ENCODE data around the gene RBM6. TPM values are rescaled to one million over a fixed set of nuclear protein-coding genes. Genes with fewer than 3 reads are reported as not detected.

Gene RBM6
- total RNA-seq, 1 experiment from 2014 or later: 74.1 TPM

DNA sequence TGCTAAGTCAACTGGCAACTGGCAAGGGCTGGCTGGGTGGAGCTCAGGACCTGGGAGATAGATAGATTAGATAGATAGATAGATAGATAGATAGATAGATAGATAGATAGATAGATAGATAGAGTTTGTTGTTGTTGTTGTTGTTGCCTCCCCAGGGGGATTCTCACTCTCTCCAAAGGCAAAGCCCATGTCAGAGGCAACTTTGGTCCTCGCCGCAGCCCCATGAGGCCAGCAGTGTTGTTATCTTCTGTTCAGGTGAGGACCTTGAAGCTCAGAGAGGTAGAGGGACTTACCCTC, 28.9 kb upstream of the RBM6 start:
- Mint-ChIP-seq H3K9me3 (ENCODE audit: unreplicated experiment) (no peaks in the 10 kb centered on the region), H3K4me3 (ENCODE audit: unreplicated experiment) (no peak overlapping the region), H3K27ac (ENCODE audit: unreplicated experiment) (no peak overlapping the region), H3K36me3 (ENCODE audit: insufficient read depth, unreplicated experiment) (no peaks in the 10 kb centered on the region), H3K4me1 (ENCODE audit: low read depth, unreplicated experiment) (peaks cover 1% of the 10 kb centered on the region), H3K27me3 (ENCODE audit: insufficient read depth, unreplicated experiment) (no peaks in the 10 kb centered on the region)
- intact Hi-C loops (cut with micrococcal nuclease; ENCODE audit: unreplicated experiment): no loop called here
- CTCF ChIA-PET: interaction anchor here (1.6 kb wide), 1 partner anchor 69 kb away, joined by 4 read pairs; no protein-coding TSS in a partner anchor
- H3K4me1 ChIP-seq: peaks cover 29% of the 10 kb centered on the region
- H3K36me3 ChIP-seq (ENCODE audit: control insufficient read depth, insufficient read depth, low read length): no peaks in the 10 kb centered on the region
- no peak overlapping the region for H3K4me3 ChIP-seq (ENCODE audit: low read depth, low read length)
- TF ChIP-seq, protein P1, sequence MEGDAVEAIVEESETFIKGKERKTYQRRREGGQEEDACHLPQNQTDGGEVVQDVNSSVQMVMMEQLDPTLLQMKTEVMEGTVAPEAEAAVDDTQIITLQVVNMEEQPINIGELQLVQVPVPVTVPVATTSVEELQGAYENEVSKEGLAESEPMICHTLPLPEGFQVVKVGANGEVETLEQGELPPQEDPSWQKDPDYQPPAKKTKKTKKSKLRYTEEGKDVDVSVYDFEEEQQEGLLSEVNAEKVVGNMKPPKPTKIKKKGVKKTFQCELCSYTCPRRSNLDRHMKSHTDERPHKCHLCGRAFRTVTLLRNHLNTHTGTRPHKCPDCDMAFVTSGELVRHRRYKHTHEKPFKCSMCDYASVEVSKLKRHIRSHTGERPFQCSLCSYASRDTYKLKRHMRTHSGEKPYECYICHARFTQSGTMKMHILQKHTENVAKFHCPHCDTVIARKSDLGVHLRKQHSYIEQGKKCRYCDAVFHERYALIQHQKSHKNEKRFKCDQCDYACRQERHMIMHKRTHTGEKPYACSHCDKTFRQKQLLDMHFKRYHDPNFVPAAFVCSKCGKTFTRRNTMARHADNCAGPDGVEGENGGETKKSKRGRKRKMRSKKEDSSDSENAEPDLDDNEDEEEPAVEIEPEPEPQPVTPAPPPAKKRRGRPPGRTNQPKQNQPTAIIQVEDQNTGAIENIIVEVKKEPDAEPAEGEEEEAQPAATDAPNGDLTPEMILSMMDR (IDR thresholded peaks at IDR 0.05; ENCODE audit: insufficient read depth in 1 of 2, low read depth in 1 of 2, low read length in 1 of 2, severe bottlenecking in 1 of 2, unreplicated experiment in 1 of 2): no peak
- DNase-seq: no peak
- BruUV-seq (replicated peaks): no TSS peak
- H3K27me3 ChIP-seq (replicated peaks; ENCODE audit: control insufficient read depth, insufficient read depth, low read length): no peaks in the 10 kb centered on the region
- no peaks in the 10 kb centered on the region for H3K9me3 ChIP-seq
- POLR2A ChIA-PET: no interaction called here

DNA sequence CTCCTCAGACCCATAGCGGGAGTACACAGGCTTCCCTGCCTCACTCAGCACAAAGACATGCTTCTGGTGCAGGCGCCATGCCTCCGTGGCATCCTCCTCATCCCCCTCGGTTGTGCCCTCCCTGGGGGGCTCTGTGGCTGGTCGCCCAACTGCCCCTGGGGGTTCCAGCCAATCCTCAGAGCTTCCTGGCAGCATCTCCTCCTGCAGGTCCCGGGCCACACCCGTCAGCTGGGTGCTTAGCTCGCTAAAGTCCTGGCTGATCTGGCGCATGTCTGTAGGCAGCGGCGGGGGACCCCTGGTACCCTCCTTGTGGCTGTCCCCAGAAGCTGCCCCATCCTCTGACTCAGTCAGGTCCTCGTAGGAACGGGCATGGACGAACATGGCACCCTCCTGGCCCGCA, 28.3 kb upstream of the RBM6 start:
- no TSS peak for BruUV-seq (replicated peaks)
- no peaks in the 10 kb centered on the region for H3K4me1 Mint-ChIP-seq (ENCODE audit: low read depth, unreplicated experiment)
- Histone ChIP-seq H3K4me1 (peaks cover 24% of the 10 kb centered on the region), H3K9me3 (no peaks in the 10 kb centered on the region), H3K36me3 (ENCODE audit: control insufficient read depth, insufficient read depth, low read length) (no peaks in the 10 kb centered on the region), H3K4me3 (ENCODE audit: low read depth, low read length) (no peak overlapping the region), H3K27me3 (replicated peaks; ENCODE audit: control insufficient read depth, insufficient read depth, low read length) (no peaks in the 10 kb centered on the region)
- H3K36me3 Mint-ChIP-seq (ENCODE audit: insufficient read depth, unreplicated experiment): no peaks in the 10 kb centered on the region
- TF ChIP-seq, protein P1 (IDR thresholded peaks at IDR 0.05; ENCODE audit: insufficient read depth in 1 of 2, low read depth in 1 of 2, low read length in 1 of 2, severe bottlenecking in 1 of 2, unreplicated experiment in 1 of 2): no peak
- H3K4me3 Mint-ChIP-seq (ENCODE audit: unreplicated experiment): no peak overlapping the region
- no peaks in the 10 kb centered on the region for H3K9me3 Mint-ChIP-seq (ENCODE audit: unreplicated experiment)
- POLR2A ChIA-PET: no interaction called here
- H3K27me3 Mint-ChIP-seq (ENCODE audit: insufficient read depth, unreplicated experiment): no peaks in the 10 kb centered on the region
- CTCF ChIA-PET: interaction anchor here (1.6 kb wide), 1 partner anchor 70 kb away, joined by 4 read pairs; no protein-coding TSS in a partner anchor
- H3K27ac Mint-ChIP-seq (ENCODE audit: unreplicated experiment): no peak overlapping the region
- DNase-seq: no peak
- intact Hi-C loops (cut with micrococcal nuclease; ENCODE audit: unreplicated experiment): no loop called here

DNA sequence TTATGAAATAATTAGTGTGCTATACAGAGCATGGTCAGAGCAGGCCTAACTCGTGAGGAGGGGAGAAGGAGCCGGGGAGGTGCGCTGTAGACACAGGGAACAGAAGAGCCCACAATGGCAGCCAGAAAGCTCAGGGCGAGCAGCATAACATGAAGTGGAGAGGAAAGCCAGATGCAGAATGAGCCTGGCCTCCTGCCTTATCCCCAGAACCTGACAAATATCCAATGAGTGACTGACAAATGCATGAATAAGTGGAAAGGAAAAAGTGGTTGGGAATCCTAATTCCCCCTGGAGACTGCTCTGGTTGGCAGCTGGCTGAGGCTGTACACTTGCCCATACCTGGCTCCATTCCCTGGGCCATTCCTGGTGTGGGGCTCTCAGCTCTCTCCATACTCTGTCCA, 27.1 kb upstream of the RBM6 start:
- POLR2A ChIA-PET: no interaction called here
- Histone ChIP-seq H3K9me3 (no peaks in the 10 kb centered on the region), H3K27me3 (replicated peaks; ENCODE audit: control insufficient read depth, insufficient read depth, low read length) (no peaks in the 10 kb centered on the region), H3K4me1 (peaks cover 23% of the 10 kb centered on the region), H3K4me3 (ENCODE audit: low read depth, low read length) (no peak overlapping the region), H3K36me3 (ENCODE audit: control insufficient read depth, insufficient read depth, low read length) (no peaks in the 10 kb centered on the region)
- no peak for DNase-seq
- H3K36me3 Mint-ChIP-seq (ENCODE audit: insufficient read depth, unreplicated experiment): no peaks in the 10 kb centered on the region
- H3K4me3 Mint-ChIP-seq (ENCODE audit: unreplicated experiment): no peak overlapping the region
- no peaks in the 10 kb centered on the region for H3K27me3 Mint-ChIP-seq (ENCODE audit: insufficient read depth, unreplicated experiment)
- H3K4me1 Mint-ChIP-seq (ENCODE audit: low read depth, unreplicated experiment): no peaks in the 10 kb centered on the region
- H3K27ac Mint-ChIP-seq (ENCODE audit: unreplicated experiment): no peak overlapping the region
- TF ChIP-seq, protein P1 (IDR thresholded peaks at IDR 0.05; ENCODE audit: insufficient read depth in 1 of 2, low read depth in 1 of 2, low read length in 1 of 2, severe bottlenecking in 1 of 2, unreplicated experiment in 1 of 2): no peak
- BruUV-seq (replicated peaks): no TSS peak
- CTCF ChIA-PET: interaction anchor here (2.1 kb wide), 1 partner anchor 16 kb away, joined by 7 read pairs; the partner anchor contains the start of gene MON1A
- intact Hi-C loops (cut with micrococcal nuclease; ENCODE audit: unreplicated experiment): no loop called here
- no peaks in the 10 kb centered on the region for H3K9me3 Mint-ChIP-seq (ENCODE audit: unreplicated experiment)

Data from Caco-2 (cell line).